GM18505 (cell line): ENCODE measurements around the gene AKT1.

Experiments
- ATAC-seq: cut with Tn5 transposase; IDR thresholded peaks from one replicate; pipeline ENCODE4 v1.9.1; 2021; ENCODE audit not compliant: unreplicated experiment
- POLR2A ChIP-seq: IDR thresholded peaks from 4 replicates; pipeline ENCODE4 v1.6.1; 2011; ENCODE audit warnings: borderline replicate concordance; ENCODE audit not compliant: insufficient read depth, insufficient read length; ENCODE audit errors: extremely low read depth

Gene AKT1

GRCh38 chr14:104726600-104727451 lies 68.7 kb downstream of the AKT1 start:
- no peak for ATAC-seq

DNA sequence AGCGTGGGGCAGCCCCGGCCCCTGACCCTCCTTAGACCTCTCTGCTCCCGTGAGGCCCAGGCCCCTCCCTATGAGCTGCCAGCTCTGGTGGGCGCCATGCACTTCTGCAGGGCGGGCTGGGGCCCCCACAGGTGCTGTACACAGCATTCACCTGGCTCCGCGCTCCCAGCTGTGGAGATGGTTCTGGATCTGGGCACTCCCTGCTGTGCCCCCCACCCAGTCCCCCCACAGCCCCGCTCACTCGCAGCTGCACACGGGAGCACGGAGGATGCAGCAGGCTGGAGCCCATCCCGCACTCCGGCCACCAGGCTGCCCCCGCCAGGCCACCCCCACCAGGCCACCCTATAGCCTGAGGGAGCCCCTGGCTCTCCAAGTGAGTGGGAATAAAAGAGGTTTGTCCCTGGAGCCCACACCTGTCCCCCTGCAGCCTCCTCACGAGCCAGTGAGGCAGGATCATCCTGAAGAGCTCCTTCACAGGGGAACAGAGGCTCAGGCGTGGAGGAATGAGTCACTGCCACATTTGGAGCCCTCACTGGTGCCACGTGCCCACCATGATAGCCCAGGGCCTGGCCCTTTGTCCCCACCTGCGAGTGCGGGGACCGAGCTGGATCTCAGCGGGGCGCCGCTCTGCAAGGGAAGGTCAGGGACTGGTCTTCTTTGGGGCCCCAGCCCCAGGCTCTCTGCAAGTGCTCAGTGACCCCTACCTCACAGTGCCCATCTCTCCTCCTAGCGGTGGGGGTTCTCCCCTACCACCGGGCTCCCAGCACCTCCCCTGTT lies 69.6 kb downstream of the AKT1 start:
- ATAC-seq = no peak
- no peak for TF ChIP-seq POLR2A

More at GRCh38 chr14:104726600-104727451, 68.7 kb downstream of the AKT1 start:
- no peak for TF ChIP-seq POLR2A

GRCh38 chr14:104724981-104725771 lies 70.4 kb downstream of the AKT1 start:
- no peak for ATAC-seq
- TF ChIP-seq POLR2A = no peak

DNA sequence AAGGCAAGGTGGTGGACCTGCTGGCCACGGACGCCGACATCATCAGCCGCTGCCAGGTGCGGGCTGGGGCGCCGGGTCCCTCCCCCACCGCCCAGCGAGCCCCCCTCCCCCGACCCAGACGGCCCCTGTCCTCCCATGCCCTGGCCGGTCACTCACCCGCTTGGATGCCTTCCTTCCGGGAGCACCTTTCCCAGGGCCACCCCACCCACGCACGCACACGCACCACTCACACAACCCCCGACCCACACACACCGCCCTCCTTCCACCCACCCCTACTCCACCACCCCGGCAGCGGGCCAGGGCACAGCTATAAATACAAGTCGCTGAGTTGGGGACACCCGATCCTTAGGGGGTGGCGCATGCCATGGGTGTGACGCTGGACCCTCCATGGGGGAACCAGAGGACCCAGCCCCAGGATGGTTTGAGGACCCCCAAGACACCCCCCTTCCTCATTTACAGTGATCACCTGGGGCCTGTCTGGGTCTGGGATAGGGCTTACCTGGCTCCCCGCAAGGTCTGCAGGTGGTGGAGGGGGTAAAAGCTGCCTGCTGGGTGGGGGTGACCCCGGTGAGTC lies 71.1 kb downstream of the AKT1 start:
- TF ChIP-seq POLR2A = no peak
- no peak for ATAC-seq

DNA sequence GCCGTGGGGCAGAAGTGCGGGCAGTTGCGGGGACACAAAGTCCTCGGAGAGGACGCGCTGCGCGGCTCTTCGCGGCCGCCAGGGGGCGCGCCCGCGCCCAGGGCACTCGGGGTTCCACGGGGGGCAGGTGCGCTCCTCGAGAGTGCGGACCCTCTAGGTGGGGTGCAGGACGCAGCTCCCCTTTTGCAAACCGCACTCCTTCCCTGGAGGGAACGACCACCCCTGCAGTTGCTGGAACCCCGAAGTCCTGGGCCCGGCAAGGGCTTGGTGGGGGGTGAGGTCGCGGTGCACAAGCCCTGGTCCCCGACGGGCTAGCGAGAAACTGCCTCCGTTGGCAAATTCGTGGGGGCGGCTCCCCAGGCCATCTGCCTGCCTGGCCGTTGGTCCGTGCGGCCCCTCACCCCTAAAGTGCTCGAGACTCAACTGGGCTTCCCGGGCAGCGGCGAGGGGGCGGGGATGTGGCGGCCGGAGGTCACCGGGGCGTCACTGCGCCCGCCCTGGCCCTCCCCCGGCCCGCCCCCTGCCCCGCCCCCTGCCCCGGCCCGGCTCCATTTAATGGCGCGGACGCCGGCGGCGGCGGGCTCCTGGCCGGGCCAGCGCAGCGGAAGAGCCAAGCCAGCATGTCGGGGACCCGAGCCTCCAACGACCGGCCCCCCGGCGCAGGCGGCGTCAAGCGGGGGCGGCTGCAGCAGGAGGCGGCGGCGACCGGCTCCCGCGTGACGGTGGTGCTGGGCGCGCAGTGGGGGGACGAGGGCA lies 71.7 kb downstream of the AKT1 start, which contains the start of gene ADSS1:
Gene ADSS1, plus strand, starts transcription at position 579 of the 756 bp plus-strand sequence. Its CDS starts 42 bp downstream, at position 621.
- ATAC-seq = no peak
- no peak for TF ChIP-seq POLR2A

DNA sequence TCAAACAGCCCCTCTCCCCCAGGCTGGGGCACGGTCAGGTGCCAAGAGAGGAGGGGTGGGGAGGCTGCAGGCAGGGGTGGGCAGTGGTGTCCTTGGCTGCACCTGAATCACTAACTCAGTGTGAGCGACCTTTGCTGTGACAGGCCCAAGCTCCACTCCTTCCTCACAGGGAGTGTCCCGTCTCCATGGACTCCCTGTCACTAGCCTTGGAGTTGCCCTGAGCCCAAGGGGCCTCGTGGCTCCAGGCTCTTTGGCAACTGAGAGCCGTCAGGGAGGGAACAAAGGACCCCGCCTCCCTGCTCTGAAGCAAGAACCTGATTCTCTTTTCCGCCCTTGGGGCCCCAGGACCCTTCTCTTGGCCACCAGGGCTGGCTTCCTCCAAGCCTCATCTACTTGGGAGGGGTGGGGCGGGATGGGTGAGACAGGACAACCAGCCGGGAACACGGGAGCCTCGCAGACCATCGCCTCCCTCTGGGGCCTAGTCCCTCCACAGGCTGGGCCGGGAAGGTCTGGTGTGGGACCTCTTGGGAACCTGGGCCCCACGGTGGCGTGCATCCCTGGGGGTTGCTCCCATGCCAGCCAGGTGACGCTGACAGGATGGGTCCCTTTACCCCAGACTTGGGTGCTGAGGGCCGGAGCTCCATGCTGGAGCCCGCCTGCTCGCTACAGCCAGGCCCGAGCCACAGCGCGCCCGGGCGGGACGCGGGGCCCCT lies 72.5 kb downstream of the AKT1 start:
- TF ChIP-seq POLR2A = no peak
- ATAC-seq = no peak

- no peak for TF ChIP-seq POLR2A
- ATAC-seq = no peak
Observed at GRCh38 chr14:104721505-104722431, 73.8 kb downstream of the AKT1 start.
